Gastrocnemius medialis (tissue), 4 donors: ENCODE results near the gene CNTN2.

Source experiments
- CTCF ChIP-seq, 5 experiments: fragments of 450-650 bp in 3 of 5; fragments of 200-600 bp in 2 of 5; sonication (generic) in 2 of 5; IDR thresholded peaks in 4 of 5; conservative IDR thresholded peaks in 1 of 5; 1 replicate in 4 of 5; 2 replicates in 1 of 5; pipeline ENCODE4 v1.5.1; 2016 to 2019; ENCODE audit warnings: antibody characterized with exemption in 5 of 5, mild to moderate bottlenecking in 3 of 5, moderate library complexity in 3 of 5
- POLR2A ChIP-seq, 2 donors: fragments of 450-650 bp; IDR thresholded peaks; one replicate each; pipeline ENCODE4 v1.6.1; 2017; ENCODE audit warnings: antibody characterized with exemption in 2 of 2, mild to moderate bottlenecking in 2 of 2, moderate library complexity in 2 of 2

- TF ChIP-seq CTCF (IDR thresholded peaks at IDR 0.05 in 4 of 5, conservative IDR thresholded peaks at IDR 0.05 in 1 of 5) (no peak), POLR2A (IDR thresholded peaks at IDR 0.05) (no peak)
Observed at GRCh38 chr1:205102404-205102803, 59.4 kb downstream of the CNTN2 start.
